GM10266 (cell line): ENCODE results near the gene CNPY4.

Experiments
- DNase-seq: peaks from one replicate; pipeline ENCODE4 v3.0.0; 2012; ENCODE audit errors: extremely low spot score
- CTCF ChIP-seq: IDR thresholded peaks from 2 replicates; pipeline ENCODE4 v1.5.1; 2012; ENCODE audit warnings: mild to moderate bottlenecking, low read depth; ENCODE audit not compliant: control insufficient read depth, insufficient read depth; ENCODE audit errors: missing control alignments

The CNPY4 gene

DNA sequence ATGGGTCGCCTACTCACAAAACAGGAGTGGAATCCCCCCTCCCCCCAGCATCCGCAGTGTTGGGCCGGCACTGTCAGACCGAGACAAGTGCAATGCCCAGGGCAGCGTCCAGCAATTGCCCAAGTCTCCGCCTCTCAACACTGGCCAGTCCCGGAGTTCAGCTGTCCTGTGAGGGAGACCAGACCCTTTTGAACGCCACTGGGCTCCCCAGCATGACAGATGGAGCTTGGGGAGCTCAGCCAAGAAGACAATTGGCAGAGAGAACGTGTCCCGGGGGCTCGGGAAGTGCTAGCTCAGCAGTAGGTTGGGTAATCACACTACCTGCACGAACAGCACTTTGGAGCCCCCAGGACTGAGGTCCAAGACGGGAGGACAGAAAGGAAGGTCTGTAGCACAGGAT is 25.9 kb upstream of the CNPY4 start:
- TF ChIP-seq CTCF, result no peak
- DNase-seq, result no peak

DNA sequence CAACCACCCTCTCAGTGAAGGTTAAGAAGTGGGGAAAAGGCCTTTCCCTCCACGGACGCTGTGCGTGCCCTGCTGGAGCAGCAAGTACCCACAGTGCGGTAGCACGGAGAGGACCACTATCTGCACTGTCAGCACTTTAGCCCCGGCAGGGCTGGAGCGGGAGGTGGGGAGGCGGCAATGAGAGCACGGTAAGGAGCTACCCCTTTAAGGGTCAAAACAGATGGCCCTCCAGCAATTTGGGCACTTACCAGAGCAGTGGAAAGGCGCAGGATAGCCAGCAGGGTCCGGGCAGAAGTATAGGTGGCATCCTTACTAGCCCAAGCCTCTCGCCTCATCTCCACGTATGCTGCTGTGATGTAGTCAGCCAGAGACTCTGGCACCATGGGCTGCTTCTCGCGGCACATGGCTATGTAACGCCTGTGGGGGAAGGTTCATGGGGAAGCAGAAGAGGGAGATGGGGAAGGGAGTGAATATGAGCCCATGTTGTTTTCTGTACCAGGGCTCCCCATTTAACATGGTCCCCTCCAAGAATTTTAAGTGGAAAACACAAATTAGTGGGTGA is 25.4 kb upstream of the CNPY4 start:
- TF ChIP-seq CTCF, result no peak
- no peak for DNase-seq

GRCh38 chr7:100095289-100095688 is 24.1 kb upstream of the CNPY4 start:
- DNase-seq, result no peak
- no peak for TF ChIP-seq CTCF

DNA sequence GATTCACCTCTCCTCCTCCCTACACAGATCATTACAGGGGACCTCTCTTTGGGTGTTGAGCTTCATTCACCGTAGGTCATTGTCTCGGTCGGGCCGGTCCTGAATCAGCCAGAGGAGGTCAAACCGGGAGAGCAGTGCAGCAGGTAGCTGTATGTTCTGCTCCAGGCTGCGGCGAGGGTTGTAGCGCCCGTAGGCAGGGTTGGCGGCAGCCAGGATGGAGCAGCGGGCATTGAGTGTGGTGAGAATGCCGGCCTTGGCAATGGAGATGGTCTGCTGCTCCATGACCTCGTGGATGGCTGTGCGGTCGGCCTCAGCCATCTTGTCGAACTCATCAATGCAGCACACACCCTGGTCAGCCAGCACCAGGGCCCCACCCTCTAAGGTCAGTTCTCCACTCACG is 23.7 kb upstream of the CNPY4 start:
- no peak for TF ChIP-seq CTCF
- no peak for DNase-seq

GRCh38 chr7:100098913-100099312 is 20.5 kb upstream of the CNPY4 start:
- no peak for DNase-seq
- TF ChIP-seq CTCF, result no peak

- no peak for TF ChIP-seq CTCF
- DNase-seq, result no peak
Measured at GRCh38 chr7:100099452-100099851, 20.0 kb upstream of the CNPY4 start.

GRCh38 chr7:100100420-100101015 is 18.9 kb upstream of the CNPY4 start:
- no peak for TF ChIP-seq CTCF
- peak; percentile 94 for DNase-seq
